Epidermal melanocyte (primary cell): ENCODE data around the gene KRCC1.

Experiments used
- DNase-seq: peaks from one replicate; pipeline ENCODE4 v3.0.0; 2011; ENCODE audit warnings: low spot score; ENCODE audit not compliant: insufficient read length

Gene KRCC1

GRCh38 chr2:88055371-88056128 is at the start of gene KRCC1:
KRCC1 (minus strand) TSS chr2:88055783; CDS start chr2:88028563, 27,220 bp downstream.
- DNase-seq = peak; percentile 92

GRCh38 chr2:88100489-88100858 is 44.9 kb upstream of the KRCC1 start:
- no peak for DNase-seq

- no peak for DNase-seq
Measured at GRCh38 chr2:88099798-88100488, 44.4 kb upstream of the KRCC1 start.

- DNase-seq = no peak
Measured at GRCh38 chr2:88098558-88098900, 42.9 kb upstream of the KRCC1 start.

GRCh38 chr2:88097891-88098557 is 42.4 kb upstream of the KRCC1 start:
- no peak for DNase-seq

- DNase-seq = no peak
Measured at GRCh38 chr2:88097192-88097591, 41.6 kb upstream of the KRCC1 start.

GRCh38 chr2:88096708-88097107 is 41.1 kb upstream of the KRCC1 start:
- no peak for DNase-seq

GRCh38 chr2:88095022-88095421 is 39.4 kb upstream of the KRCC1 start:
- no peak for DNase-seq

- no peak for DNase-seq
Measured at GRCh38 chr2:88092773-88093172, 37.2 kb upstream of the KRCC1 start.

GRCh38 chr2:88091943-88092342 is 36.4 kb upstream of the KRCC1 start:
- DNase-seq = no peak

- no peak for DNase-seq
Measured at GRCh38 chr2:88090446-88091283, 35.1 kb upstream of the KRCC1 start.

- DNase-seq = no peak
Measured at GRCh38 chr2:88088999-88089398, 33.4 kb upstream of the KRCC1 start.

GRCh38 chr2:88087763-88088162 is 32.2 kb upstream of the KRCC1 start:
- no peak for DNase-seq

GRCh38 chr2:88087073-88087472 is 31.5 kb upstream of the KRCC1 start:
- no peak for DNase-seq

GRCh38 chr2:88086401-88086800 is 30.8 kb upstream of the KRCC1 start:
- no peak for DNase-seq

- DNase-seq = no peak
Measured at GRCh38 chr2:88085602-88086001, 30.0 kb upstream of the KRCC1 start.

- no peak for DNase-seq
Measured at GRCh38 chr2:88085099-88085498, 29.5 kb upstream of the KRCC1 start.

- peak; percentile 69 for DNase-seq
Measured at GRCh38 chr2:88082781-88083180, 27.2 kb upstream of the KRCC1 start.

- no peak for DNase-seq
Measured at GRCh38 chr2:88081924-88082608, 26.5 kb upstream of the KRCC1 start.

- no peak for DNase-seq
Measured at GRCh38 chr2:88080545-88080944, 25.0 kb upstream of the KRCC1 start.

GRCh38 chr2:88078643-88079172 is 23.1 kb upstream of the KRCC1 start:
- no peak for DNase-seq
